Naive B cell (primary cell): Measurements from ENCODE around the gene PNPLA4. TPM values are rescaled to one million over a fixed set of nuclear protein-coding genes. Genes with fewer than 3 reads are reported as not detected.

ENCODE experiments used
- ATAC-seq, 2 donors: fragments of 150-1000 bp; cut with Tn5 transposase; 2 replicates each; pipeline ENCODE4 v1.10.0; 2021; ENCODE audit warnings: low read depth in 2 of 2, mild to moderate bottlenecking in 2 of 2, moderate library complexity in 2 of 2
- DNase-seq: peaks from one replicate; pipeline ENCODE4 v3.0.0; 2022
- H3K27ac Mint-ChIP-seq, 6 donors: one replicate each; pipeline ENCODE4 v1.8.0; 2020 to 2022; ENCODE audit warnings: mild to moderate bottlenecking in 6 of 6, mixed read lengths in 6 of 6, moderate library complexity in 5 of 6, inconsistent platforms in 2 of 6
- H3K27me3 Mint-ChIP-seq, 3 donors: one replicate each; pipeline ENCODE4 v1.8.0; 2021 to 2022; ENCODE audit warnings: mixed read lengths in 3 of 3, mild to moderate bottlenecking in 1 of 3
- H3K36me3 Mint-ChIP-seq, 2 donors: one replicate each; pipeline ENCODE4 v1.8.0; 2020 to 2022; ENCODE audit warnings: mixed read lengths in 2 of 2, inconsistent platforms in 1 of 2, mild to moderate bottlenecking in 1 of 2
- H3K4me1 Mint-ChIP-seq, 3 donors: one replicate each; pipeline ENCODE4 v1.8.0; 2020 to 2022; ENCODE audit warnings: mixed read lengths in 3 of 3, inconsistent platforms in 1 of 3, mild to moderate bottlenecking in 1 of 3, moderate library complexity in 1 of 3
- H3K4me3 Mint-ChIP-seq, 8 donors: one replicate each; pipeline ENCODE4 v1.8.0; 2020 to 2022; ENCODE audit warnings: mild to moderate bottlenecking in 8 of 8, mixed read lengths in 8 of 8, moderate library complexity in 8 of 8, inconsistent platforms in 2 of 8
- H3K9me3 Mint-ChIP-seq, 7 donors: one replicate each; pipeline ENCODE4 v1.8.0; 2020 to 2022; ENCODE audit warnings: mixed read lengths in 7 of 7, mild to moderate bottlenecking in 5 of 7, inconsistent platforms in 2 of 7, moderate library complexity in 1 of 7
- polyA plus RNA-seq, 6 donors: library from polyadenylated mRNA; unstranded; fragments of 300-500 nt; fragmentation: Illumina TruSeq; gene quantifications; one replicate each; pipeline ENCODE4 v1.2.3, GENCODE V29; 2021; ENCODE audit warnings: low read depth in 6 of 6

The PNPLA4 gene
- polyA plus RNA-seq, 6 donors from 2014 or later: 16.3 to 31.9 (median 20.1) TPM

DNA sequence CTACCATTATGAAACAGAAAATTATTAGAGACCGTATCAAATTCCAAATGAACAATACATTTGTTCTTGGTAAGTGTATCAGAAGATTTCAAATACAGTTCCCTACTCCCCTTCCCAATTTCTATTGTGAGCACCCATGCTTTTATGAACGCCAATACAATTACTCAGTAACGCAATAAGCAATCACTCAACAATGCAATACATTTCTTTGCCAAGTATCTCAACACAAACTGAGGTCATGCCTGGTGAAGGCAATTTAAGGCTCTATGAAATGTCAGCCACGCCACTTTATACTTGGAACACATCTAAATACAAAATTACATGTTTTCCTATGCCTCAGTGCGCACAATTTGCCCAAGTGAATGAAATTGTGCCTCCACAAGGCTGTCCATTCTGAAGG lies 712 bp downstream of the PNPLA4 start:
- Mint-ChIP-seq H3K27me3 (peaks cover 0 to 5% (median 0%) of the 10 kb centered on the region in 3 donors), H3K36me3 (peaks cover 6 to 8% of the 10 kb centered on the region in 2 donors), H3K4me3 (peak overlapping the region; percentile 89 to 99 (median 96)), H3K9me3 (no peaks in the 10 kb centered on the region), H3K27ac (peak overlapping the region in 5 of 6 donors; percentile 97 to 100 (median 100)), H3K4me1 (peaks cover 0 to 28% (median 15%) of the 10 kb centered on the region in 3 donors)
- DNase-seq: no peak
- no peak for ATAC-seq

DNA sequence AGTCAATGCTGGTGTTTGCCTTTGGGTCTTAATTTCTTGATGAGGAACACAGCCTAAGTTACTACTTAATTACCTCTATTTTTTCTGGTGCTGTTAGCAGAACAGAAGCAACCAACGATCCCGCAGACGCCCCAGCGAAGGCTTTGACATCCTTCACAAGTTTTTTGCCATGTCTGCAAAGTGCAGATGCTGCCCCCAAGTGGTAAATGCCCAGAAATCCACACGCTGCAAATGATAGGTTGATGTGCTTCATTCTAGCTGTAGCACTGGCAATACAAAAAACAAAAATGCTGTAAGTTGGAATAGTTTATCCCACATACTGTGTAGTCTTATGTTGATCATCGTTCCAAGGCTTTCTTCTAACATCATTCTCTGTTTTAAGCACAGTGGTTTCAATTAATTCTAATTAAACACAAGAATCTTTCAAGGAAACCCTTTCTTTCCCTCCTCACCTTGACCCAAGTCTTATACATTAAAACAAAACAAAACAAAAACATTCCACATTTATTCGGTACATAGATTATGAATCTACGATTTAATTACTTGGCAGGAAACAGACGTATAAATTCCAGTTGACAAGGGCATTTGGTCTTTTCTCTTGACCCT lies 1.2 kb downstream of the PNPLA4 start:
- Mint-ChIP-seq H3K4me3 (peak overlapping the region; percentile 6 to 99 (median 92)), H3K9me3 (no peaks in the 10 kb centered on the region), H3K36me3 (peaks cover 8 to 11% of the 10 kb centered on the region in 2 donors), H3K4me1 (peaks cover 0 to 28% (median 15%) of the 10 kb centered on the region in 3 donors), H3K27me3 (peaks cover 0 to 4% (median 0%) of the 10 kb centered on the region in 3 donors), H3K27ac (peak overlapping the region in 5 of 6 donors; percentile 51 to 99 (median 79))
- ATAC-seq: peak; percentile 18 to 21
- DNase-seq: peak; percentile 58

DNA sequence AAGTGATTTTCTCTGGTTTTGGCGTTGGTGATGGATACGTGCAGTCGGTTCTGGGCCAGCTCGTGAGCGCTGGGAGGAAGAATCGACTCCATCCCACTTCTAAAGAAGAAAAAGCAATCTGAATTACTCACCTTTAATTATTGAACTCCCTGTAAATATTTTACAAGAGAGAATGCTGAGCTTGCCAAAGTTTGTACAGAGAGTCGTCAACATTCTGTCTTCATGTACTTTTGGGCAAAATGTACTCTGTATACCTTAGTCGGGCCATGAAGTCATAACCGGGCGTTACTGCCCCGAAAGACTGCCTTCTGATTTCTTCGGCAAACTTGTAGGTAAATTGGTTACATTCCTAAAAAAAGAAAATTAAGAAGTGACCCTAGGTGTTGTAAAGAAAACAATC lies 5.5 kb downstream of the PNPLA4 start:
- ATAC-seq (no peak), DNase-seq (no peak)
- Mint-ChIP-seq H3K4me1 (peaks cover 0 to 14% (median 14%) of the 10 kb centered on the region in 3 donors), H3K27ac (no peak overlapping the region), H3K36me3 (peaks cover 29 to 36% of the 10 kb centered on the region in 2 donors), H3K9me3 (peaks cover 0 to 1% (median 0%) of the 10 kb centered on the region in 7 donors), H3K4me3 (no peak overlapping the region), H3K27me3 (no peaks in the 10 kb centered on the region)

DNA sequence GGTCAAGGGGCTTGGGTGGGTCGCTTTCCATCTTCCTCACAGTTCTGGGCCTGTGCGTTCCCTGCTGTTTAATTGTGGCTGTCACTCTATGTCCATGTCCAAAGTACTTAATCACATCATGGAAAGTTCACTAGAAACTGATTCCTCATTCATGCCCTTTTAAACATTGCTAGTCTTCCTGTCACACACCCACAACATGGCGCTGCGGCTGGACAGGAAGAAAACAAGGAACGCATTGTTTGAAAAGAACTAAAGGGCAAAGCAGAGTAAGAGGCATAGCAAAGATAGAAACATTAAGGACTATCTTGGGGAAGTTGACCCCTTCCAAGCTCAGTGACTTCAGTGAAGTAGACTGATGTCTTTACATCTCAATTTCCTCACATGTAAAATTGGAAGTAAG lies 18.4 kb downstream of the PNPLA4 start:
- no peaks in the 10 kb centered on the region for H3K27me3 Mint-ChIP-seq
- H3K27ac Mint-ChIP-seq: peak overlapping the region in 1 of 6 donors; percentile 68
- no peak for ATAC-seq
- H3K4me1 Mint-ChIP-seq: no peaks in the 10 kb centered on the region
- peaks cover 0 to 2% (median 0%) of the 10 kb centered on the region in 7 donors for H3K9me3 Mint-ChIP-seq
- no peak for DNase-seq
- peaks cover 29 to 45% of the 10 kb centered on the region in 2 donors for H3K36me3 Mint-ChIP-seq
- no peak overlapping the region for H3K4me3 Mint-ChIP-seq

DNA sequence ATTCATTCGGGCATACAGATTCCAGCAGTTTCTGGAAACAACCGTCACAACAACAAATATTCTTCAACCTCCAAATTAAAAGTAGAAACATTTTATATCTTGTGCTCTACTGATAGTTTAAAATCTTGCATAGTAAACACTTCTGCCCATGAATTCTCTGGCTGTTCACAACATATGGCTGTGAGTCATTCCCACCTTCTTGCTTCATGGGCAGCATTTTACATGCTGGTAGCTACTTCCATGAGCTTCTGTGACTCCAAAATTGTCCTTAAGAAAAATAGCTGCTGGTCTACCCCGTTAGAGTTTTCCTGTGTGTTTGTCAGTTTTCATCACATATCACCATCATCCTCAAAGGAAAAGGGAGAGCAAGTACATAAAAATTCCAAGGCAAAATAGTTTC lies 22.7 kb downstream of the PNPLA4 start:
- Mint-ChIP-seq H3K4me1 (no peaks in the 10 kb centered on the region), H3K27ac (no peak overlapping the region), H3K36me3 (peaks cover 47 to 55% of the 10 kb centered on the region in 2 donors), H3K27me3 (no peaks in the 10 kb centered on the region), H3K4me3 (no peak overlapping the region), H3K9me3 (peaks cover 0 to 2% (median 0%) of the 10 kb centered on the region in 7 donors)
- ATAC-seq: no peak
- no peak for DNase-seq

DNA sequence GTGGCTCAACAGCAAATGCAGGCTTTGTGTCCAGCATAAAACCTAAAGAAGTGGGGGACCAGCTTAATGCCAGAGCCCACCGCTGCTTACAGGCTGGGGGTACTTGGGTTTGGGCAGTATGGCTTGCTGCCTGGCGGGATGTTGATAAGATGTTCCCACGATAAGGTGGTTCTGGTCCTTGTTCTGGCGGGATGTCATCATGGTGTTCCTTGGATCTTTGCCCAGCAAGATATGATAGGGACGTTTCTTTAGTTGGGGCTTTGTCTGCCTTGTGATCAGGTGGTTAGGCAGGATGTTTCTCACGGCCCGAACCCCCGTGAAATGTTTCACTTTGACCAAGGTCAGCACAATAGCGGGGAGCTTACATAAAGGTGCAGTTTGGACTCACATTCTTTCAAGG lies 35.3 kb downstream of the PNPLA4 start:
- no peak overlapping the region for H3K4me3 Mint-ChIP-seq
- peaks cover 0 to 4% (median 1%) of the 10 kb centered on the region in 7 donors for H3K9me3 Mint-ChIP-seq
- H3K27ac Mint-ChIP-seq: no peak overlapping the region
- H3K27me3 Mint-ChIP-seq: peaks cover 0 to 5% (median 1%) of the 10 kb centered on the region in 3 donors
- no peak for DNase-seq
- H3K36me3 Mint-ChIP-seq: peaks cover 0 to 9% of the 10 kb centered on the region in 2 donors
- ATAC-seq: no peak
- no peaks in the 10 kb centered on the region for H3K4me1 Mint-ChIP-seq

DNA sequence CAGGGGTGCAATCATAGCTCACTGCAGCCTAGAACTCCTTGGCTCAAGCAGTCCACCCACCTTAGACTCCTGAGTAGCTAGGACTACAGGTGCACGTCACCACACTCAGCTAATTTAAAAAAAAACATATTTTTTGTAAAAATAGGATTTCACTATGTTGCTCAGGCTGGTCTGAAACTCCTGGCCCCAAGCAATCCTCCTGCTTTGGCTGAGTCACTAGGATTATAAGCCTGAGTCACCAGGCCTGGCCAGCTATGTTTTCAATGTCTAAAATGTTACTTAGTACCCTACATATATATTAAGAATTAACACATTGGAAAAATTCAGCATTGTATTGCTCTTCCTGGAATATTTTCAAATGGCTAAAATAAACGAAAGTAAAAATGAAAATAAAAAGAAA lies 37.5 kb downstream of the PNPLA4 start:
- no peak for DNase-seq
- Mint-ChIP-seq H3K4me1 (no peaks in the 10 kb centered on the region), H3K27ac (no peak overlapping the region), H3K27me3 (peaks cover 0 to 13% (median 5%) of the 10 kb centered on the region in 3 donors), H3K9me3 (peaks cover 0 to 4% (median 3%) of the 10 kb centered on the region in 7 donors), H3K36me3 (no peaks in the 10 kb centered on the region), H3K4me3 (no peak overlapping the region)
- ATAC-seq: no peak

DNA sequence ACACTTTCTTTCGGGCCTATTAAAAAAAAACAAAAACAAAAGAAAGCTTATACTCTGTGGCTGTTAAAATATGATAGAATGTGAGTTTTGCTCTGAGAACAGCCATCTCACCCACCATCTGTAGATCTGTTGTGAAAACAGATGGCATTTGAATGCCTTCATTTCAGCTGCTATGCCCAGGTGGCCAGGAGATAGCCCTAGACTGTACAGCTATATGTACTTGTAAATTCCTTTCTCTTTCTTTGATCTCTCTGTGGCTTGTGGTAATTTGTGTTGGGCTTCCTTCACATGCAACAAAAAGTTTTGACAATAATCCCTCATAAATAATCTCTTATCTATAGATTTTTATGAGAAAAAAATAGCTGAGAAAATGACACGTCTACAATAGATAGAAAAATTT lies 38.1 kb downstream of the PNPLA4 start:
- Mint-ChIP-seq H3K27ac (peak overlapping the region in 1 of 6 donors; percentile 51), H3K36me3 (no peaks in the 10 kb centered on the region), H3K4me1 (no peaks in the 10 kb centered on the region), H3K27me3 (peaks cover 0 to 13% (median 5%) of the 10 kb centered on the region in 3 donors), H3K4me3 (no peak overlapping the region), H3K9me3 (peaks cover 0 to 4% (median 3%) of the 10 kb centered on the region in 7 donors)
- no peak for ATAC-seq
- no peak for DNase-seq

DNA sequence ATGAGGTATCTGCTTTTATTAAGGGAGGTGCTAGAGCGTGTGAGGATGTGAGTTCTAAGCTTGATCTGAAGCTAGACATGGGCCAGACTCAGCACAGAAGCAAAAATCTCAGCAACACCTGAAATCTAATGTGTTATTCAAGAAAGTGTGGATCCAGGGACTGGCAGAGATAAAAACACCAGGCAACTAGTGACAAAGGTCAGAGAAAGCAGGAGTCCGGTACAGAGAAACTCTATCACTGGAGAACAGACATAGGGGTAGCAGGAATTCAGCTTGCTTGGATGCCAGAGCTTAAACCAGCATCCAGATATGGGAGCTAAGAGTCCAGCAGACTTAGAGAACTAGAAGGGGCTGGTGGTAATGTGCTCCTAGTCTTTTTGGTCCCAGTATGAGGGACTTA lies 50.3 kb downstream of the PNPLA4 start:
- no peak for ATAC-seq
- Mint-ChIP-seq H3K27me3 (peaks cover 0 to 5% (median 0%) of the 10 kb centered on the region in 3 donors), H3K36me3 (no peaks in the 10 kb centered on the region), H3K27ac (no peak overlapping the region), H3K4me3 (no peak overlapping the region), H3K4me1 (no peaks in the 10 kb centered on the region), H3K9me3 (peaks cover 0 to 2% (median 0%) of the 10 kb centered on the region in 7 donors)
- no peak for DNase-seq

DNA sequence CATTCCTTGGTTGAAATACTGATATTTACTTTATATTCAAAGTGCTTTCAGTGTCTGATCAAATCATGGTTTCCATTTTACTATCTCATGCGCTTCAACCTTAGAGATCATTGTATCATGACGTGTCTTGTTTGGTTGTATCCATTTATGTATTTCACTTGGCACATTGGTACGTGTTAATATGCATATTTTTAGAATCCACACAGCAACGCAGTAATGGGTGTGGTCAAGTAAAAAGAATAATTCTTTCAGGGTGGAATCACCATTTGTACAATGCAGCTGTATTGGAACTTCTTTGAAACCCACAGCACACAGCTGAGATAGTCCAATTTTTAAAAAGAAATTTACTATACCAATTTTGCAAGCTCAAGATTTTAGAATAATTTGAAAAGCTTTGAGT lies 55.2 kb downstream of the PNPLA4 start:
- Mint-ChIP-seq H3K4me3 (no peak overlapping the region), H3K27me3 (peaks cover 0 to under 1% (median 0%) of the 10 kb centered on the region in 3 donors), H3K4me1 (no peaks in the 10 kb centered on the region), H3K9me3 (peaks cover 0 to 3% (median 0%) of the 10 kb centered on the region in 7 donors), H3K27ac (no peak overlapping the region), H3K36me3 (no peaks in the 10 kb centered on the region)
- no peak for DNase-seq
- ATAC-seq: no peak

DNA sequence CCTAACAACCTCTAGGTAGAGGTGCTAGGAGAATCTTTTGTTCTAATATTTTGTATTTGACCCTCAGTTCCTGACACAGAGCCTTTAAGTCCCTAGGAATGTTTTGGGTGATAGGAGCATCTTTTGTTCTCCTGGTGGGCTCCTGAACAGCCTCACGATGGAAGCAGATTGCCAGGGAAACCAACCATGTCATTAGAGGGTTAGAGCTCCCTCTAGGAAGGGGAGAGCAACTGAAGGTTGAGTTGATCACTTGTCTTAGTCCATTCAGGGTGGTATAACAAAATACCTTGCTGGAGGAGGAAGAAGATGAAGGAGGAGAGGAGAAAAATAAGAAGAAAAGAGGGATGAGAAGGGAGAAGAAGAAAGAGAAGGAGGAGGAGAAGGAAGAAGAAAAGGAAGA lies 75.0 kb downstream of the PNPLA4 start:
- H3K9me3 Mint-ChIP-seq: peaks cover 0 to 4% (median 0%) of the 10 kb centered on the region in 7 donors
- H3K4me1 Mint-ChIP-seq: no peaks in the 10 kb centered on the region
- H3K4me3 Mint-ChIP-seq: peak overlapping the region in 1 of 8 donors; percentile 70
- H3K27me3 Mint-ChIP-seq: peaks cover 0 to 8% (median 0%) of the 10 kb centered on the region in 3 donors
- no peak overlapping the region for H3K27ac Mint-ChIP-seq
- no peak for DNase-seq
- H3K36me3 Mint-ChIP-seq: no peaks in the 10 kb centered on the region
- ATAC-seq: no peak

Other genes starting within 250 kb of the PNPLA4 start
- not detected for gene VCX, start 84.2 kb downstream of the PNPLA4 start, polyA plus RNA-seq
- not detected for gene VCX2, start 243.9 kb upstream of the PNPLA4 start, polyA plus RNA-seq